Forelimb muscle (tissue), 1 donor: ENCODE data around the gene CCSAP. TPM values are rescaled to one million over a fixed set of nuclear protein-coding genes. Genes with fewer than 3 reads are reported as not detected.

Source experiments
- polyA plus RNA-seq: library from polyadenylated mRNA; unstranded; fragments of 120-200 nt; gene quantifications from one replicate; pipeline ENCODE4 v1.2.1, GENCODE V29; 2013; ENCODE audit not compliant: insufficient read length

Gene CCSAP
- polyA plus RNA-seq, 1 donor, result 9.3 TPM

Other genes with a start within 250 kb of the CCSAP start
- gene RAB4A, start 71.9 kb downstream of the CCSAP start, polyA plus RNA-seq, result 52.1 TPM
- 14,286 TPM for gene ACTA1, start 91.0 kb upstream of the CCSAP start, polyA plus RNA-seq
- gene NUP133, start 165.3 kb upstream of the CCSAP start, polyA plus RNA-seq, result 29.7 TPM
- gene ABCB10, start 215.7 kb upstream of the CCSAP start, polyA plus RNA-seq, result 13.6 TPM